GM10266 (cell line): ENCODE data around the gene SKA1.

Source experiments
- DNase-seq: peaks from one replicate; pipeline ENCODE4 v3.0.0; 2012; ENCODE audit errors: extremely low spot score
- CTCF ChIP-seq: IDR thresholded peaks from 2 replicates; pipeline ENCODE4 v1.5.1; 2012; ENCODE audit warnings: mild to moderate bottlenecking, low read depth; ENCODE audit not compliant: control insufficient read depth, insufficient read depth; ENCODE audit errors: missing control alignments

Gene SKA1

GRCh38 chr18:50418650-50419049 lies 43.8 kb downstream of the SKA1 start:
- no peak for TF ChIP-seq CTCF
- DNase-seq: no peak

DNA sequence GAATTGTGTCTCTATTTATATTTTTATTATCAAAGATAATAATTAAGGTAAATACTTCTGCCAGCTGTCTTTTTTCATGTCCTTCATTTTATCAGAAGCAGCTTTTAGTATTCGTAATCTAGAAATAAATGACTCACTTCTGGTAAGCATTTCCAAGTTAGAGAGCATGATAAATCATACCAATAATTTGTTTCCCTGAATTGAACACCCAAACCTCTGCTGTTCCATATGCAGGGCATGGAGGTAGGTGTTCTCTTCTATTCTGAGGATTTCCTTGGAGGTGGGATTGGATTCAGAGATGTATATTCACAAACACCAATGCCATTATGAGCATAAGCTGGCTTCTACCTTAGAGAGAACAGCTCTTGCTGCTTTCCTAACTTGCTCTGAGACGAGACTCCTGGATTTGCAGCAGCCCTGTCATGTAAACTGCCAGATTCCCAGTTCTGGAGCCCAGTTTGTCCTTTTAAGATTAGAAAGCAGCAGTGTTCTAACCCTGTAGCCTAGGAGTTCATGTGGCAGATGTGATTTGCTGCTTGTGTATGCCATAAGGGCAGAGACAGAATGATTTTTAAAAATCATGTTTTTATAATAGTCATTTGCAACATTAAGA lies 47.5 kb downstream of the SKA1 start:
- no peak for DNase-seq
- no peak for TF ChIP-seq CTCF

GRCh38 chr18:50424877-50425690 lies 50.2 kb downstream of the SKA1 start:
- no peak for TF ChIP-seq CTCF
- no peak for DNase-seq

- DNase-seq: no peak
- TF ChIP-seq CTCF: no peak
Measured at GRCh38 chr18:50427896-50428295, 53.0 kb downstream of the SKA1 start.

- TF ChIP-seq CTCF: no peak
- DNase-seq: no peak
Measured at GRCh38 chr18:50428531-50429206, 53.8 kb downstream of the SKA1 start.

DNA sequence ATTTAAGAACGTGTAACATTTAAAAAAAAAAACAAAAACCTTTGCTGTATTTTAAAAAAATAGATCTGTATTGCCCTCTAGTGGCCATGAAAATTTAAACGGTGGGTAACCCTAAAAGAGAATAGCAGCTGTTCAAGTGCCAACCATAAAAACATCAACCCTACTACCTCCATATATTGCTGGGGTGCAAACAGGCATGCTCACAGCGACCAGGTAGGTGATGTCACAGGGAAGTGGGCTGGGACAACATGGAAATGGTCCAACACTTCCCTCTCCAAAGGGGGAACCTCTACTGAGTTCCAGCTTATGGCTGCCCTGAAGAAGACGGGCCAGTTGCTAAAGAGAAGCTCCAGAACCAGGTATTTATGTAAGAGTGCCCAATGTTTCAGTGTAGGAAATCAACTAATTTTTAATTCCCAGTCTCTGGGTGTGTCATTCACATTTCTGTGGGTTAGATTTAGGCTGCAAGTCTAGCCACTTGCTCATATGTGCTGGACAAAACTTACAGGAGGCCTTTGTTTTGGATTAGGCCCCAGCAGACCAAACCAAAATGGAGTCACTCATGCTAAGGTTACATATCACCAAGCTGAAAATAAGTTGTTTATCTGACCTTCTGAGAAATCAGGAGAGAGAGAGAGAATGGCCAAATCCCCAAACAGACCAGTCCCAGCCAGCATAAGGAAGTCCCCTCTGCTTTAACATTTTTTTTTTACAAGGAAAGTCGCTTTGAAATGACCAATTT lies 54.5 kb downstream of the SKA1 start:
- peak; percentile 48 for TF ChIP-seq CTCF
- DNase-seq: peak; percentile 35
